Activated naive CD4-positive, alpha-beta T cell treated with anti-CD3 and anti-CD28 coated beads, Interleukin-2, amount 50 U/mL, for 16 hours (primary cell): ENCODE measurements around the gene KCNJ6.
"Not testable (repeated sequence)": the region's sequence is repeated elsewhere in the genome, so short reads cannot be mapped to it uniquely, and the experiment has no call there.

Experiments used
- DNase-seq: peaks from one replicate; pipeline ENCODE4 v3.0.0-alpha.2; 2020

Gene KCNJ6

DNA sequence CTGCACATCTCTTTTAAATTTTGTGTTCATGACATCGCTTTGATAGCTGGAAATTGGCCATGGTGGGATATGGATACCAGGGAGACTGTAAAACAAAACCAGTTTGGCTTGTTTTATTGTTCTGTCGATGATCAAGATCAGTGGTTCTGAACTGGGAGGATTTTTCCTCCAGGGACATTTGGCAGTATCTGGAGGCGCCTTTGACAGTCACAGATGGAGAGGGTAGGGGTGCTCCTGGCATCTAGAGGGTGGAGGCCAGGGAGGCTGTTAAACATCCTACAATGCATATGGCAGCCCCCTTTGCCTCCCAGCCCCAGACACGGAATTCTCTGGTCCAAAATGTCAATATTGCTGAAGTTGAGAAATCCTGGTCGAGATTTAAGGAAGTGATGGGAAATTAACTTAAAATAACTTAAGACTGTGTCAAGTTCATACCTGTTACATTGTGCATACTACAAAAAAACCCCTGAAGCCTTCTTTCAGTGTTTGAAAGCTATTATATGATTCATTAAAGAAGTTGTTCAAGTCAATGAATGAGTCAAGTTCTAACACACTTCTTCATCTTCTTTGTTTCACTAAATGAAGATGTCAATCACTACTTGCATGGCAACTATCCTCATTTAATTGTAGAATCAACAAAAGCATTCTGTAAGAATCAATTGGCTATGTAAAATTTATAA lies 150.9 kb downstream of the KCNJ6 start:
- DNase-seq, result no peak

DNA sequence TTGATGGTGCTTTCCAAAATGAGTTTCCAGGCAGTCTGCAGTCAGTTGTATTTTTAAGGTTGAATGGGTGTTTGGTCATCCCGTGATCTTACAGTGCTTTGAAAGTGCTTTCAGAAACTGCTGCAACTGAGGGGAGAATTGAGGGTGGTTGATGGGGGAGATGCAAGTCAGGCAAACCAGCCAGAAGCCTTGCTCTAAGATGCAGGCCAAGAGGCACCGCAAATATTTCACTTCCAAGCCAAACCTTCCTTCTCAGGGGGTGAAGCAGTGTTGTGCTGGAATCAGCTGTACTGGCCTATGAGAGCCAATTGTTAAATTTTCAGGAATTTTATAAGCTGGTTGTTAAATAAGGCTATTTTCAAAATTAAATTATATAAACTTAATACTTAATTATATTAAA lies 151.6 kb downstream of the KCNJ6 start:
- DNase-seq, result no peak

DNA sequence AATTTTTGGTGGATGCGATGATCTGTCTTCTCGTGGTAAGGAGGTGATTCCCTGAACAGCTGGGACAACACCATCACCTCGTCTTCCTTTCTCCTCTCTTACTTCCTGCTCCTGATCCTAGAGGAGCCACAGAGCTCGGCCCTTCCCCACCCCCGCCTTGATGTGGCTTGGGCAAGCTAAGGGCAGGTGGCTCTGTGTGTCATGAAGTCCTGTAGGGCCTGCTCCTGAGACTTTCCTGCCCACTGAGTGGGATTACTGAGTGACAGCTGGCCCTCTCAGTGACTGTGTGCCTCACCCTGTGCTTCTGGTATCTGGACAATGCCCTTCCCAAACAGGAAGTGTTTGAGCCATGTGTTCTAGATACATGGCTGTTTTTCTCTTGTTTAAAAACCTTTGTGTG lies 153.0 kb downstream of the KCNJ6 start:
- no peak for DNase-seq

DNA sequence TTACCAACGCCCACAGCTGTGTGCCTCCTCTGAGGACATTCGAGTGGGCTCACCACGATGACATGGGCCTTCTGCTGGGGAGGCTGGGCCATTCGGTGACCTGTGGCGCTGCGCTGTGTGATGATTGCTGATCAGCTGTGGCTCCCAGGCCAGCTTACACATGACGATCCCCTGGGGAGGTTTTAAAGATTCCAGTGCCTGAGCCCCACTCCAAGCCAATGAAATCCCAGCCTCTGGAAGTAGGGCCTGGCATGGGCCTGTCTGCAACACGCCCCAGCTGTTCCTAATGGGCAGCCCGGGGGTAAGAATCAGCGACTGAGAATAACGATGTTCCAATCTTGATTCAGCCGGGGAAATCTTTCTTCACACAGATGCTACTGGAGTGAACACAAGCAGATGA lies 153.7 kb downstream of the KCNJ6 start:
- no peak for DNase-seq

GRCh38 chr21:37761406-37761805 lies 154.9 kb downstream of the KCNJ6 start:
- not testable (repeated sequence) for DNase-seq

DNA sequence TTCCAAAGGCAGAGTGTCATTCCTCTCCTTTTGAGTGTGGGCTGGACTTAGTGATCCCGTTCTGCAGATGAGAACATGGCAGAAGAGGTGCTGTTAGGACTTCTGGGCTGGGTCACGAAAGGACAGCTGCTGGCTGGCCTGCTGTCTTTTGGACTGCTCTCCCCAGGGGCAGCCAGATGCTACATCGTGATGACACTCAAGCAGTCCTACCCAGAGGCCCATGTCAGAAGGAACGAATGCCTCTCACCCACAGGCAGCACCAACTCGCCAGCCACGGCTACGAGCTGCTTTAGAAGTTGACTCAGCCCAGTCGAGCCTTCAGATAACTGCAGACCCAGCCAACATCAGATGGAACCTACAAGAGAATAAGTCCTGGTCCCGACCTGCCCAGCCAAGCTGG lies 156.5 kb downstream of the KCNJ6 start:
- no peak for DNase-seq

DNA sequence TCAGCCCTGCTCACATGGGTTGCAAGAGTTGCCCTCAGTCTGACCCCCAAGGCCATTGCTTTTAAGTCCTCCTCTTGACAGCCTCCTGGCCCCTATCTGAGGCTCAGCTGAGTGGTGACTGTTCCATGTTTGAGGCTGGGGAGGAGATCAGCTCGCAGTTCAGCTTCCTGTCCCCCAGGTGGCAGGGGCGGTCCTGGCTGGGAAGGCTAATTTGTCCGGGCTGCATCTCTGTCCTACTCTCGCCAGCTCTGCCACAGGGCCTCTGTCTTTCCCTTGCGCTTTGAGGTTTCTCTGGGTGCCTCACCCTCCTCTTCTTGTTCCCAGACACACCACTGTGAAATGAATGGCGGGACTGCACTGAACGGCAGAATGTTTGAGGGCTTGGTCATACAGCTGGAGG lies 157.3 kb downstream of the KCNJ6 start:
- no peak for DNase-seq

- no peak for DNase-seq
Measured at GRCh38 chr21:37757606-37758376, 158.5 kb downstream of the KCNJ6 start.

DNA sequence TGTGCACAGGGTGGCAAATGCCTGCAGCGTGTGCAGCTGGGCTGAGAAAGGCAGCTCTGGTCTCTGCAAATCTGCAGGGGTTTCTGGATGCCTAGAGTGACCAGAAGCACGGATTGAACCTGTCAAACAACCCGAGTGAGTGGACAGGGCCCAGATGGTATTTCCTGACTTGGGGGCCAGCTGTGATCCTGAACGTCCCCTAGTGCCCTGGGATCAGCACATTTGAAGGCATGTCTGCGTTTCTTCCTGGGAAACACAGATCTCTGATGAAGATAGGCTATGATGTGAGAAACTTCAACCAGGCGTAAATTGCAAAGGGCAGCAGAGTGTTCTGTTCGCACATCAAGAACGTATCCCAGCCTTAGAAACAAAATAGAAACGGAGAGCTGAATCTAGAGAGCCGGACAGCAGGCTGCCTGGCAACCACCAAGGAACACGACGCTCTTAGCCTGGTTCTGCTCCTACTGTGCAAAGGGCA lies 163.1 kb downstream of the KCNJ6 start:
- DNase-seq, result no peak

DNA sequence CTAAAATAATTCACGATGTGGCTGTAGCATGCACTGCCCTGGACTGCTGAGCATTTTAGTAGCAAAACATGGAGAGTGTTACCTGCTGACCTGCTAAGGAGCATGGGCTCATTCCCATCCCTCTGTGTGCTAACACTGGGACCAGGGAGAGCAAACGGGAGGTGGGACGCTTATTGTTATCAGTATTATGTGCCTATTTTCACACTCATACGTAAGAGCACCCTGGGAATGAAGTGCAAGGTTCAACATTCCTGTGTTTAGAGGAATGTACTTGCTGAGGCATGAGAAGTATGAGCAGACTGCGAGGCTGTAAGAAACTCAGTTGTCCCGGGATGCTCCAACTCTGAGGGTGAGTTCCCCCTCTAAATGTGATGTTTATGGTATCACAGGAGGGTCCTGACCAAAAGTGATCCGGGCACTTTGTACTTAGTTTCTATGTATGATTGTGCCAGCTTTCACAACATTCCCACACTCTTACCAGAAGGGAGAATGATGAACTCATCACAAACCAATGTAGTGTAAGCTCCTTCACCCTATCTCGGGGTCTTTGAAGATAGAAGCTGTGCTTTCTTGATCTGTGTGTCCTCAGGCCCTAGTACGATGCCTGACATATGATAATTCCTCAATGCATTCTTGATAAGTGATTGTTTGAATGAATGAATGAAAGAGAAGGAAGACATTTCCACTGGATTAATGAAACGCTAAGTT lies 164.8 kb downstream of the KCNJ6 start:
- no peak for DNase-seq

DNA sequence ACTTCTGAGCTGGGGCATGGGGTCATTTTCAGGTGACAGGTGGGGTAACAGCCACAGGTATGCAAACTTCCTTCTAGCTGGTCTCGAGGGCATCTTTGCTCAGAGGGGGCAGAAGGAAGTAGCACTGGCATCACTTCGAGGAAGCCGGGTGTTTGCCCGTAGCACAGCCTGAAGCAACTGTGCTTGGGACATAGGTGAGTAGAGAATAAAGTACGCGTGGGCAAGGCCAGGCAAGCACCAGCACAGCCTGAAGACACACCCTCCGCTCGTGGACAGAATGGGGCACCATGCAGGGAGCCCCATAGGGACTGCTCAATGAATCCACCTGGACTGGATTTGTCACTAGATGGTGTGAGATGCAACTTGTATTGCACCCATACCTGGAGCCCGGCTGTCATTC lies 167.1 kb downstream of the KCNJ6 start:
- DNase-seq, result no peak

GRCh38 chr21:37748351-37748750 lies 167.9 kb downstream of the KCNJ6 start:
- DNase-seq, result no peak

DNA sequence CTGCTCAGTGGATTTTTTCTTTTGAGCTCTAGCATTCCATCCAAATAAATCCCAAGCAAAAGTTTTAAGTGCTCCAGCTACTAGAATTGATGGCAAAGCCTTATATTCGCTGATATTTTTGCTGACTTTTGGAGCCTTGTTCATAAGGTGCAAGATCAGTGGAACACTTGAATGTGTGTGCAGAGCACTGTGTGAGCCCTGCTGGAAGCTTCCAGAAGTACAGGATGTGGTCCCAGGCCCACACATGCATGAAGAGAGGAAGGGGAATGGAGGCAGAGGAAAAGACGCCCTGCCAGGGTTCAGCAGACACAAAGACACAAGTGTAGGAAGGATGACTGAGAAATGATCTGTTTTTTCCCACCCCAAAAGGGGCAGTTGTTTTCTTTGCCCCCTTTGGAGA lies 169.4 kb downstream of the KCNJ6 start:
- no peak for DNase-seq

- no peak for DNase-seq
Measured at GRCh38 chr21:37744551-37744950, 171.7 kb downstream of the KCNJ6 start.

- no peak for DNase-seq
Measured at GRCh38 chr21:37742532-37742931, 173.7 kb downstream of the KCNJ6 start.

- no peak for DNase-seq
Measured at GRCh38 chr21:37742115-37742514, 174.1 kb downstream of the KCNJ6 start.

GRCh38 chr21:37737996-37738395 lies 178.3 kb downstream of the KCNJ6 start:
- no peak for DNase-seq

GRCh38 chr21:37737507-37737906 lies 178.8 kb downstream of the KCNJ6 start:
- no peak for DNase-seq

DNA sequence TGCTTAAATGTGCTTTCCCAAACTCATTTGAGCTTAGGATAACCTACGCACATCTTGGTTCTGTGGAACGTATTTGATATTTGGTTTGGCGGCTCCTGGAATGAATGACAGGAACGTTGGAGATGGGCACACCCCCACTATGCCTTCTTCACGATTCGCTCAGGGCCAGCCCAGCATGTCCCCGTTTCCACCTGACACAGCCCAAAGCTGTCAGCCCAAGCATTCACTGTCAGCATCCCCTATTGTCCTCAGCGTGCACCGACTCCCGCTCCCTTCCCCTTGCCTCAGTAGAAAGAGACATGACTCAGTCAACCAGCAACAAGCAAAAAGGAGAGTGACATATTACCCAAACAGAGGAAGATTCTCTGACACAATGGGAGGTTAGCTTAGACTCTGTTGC lies 181.4 kb downstream of the KCNJ6 start:
- DNase-seq, result no peak

DNA sequence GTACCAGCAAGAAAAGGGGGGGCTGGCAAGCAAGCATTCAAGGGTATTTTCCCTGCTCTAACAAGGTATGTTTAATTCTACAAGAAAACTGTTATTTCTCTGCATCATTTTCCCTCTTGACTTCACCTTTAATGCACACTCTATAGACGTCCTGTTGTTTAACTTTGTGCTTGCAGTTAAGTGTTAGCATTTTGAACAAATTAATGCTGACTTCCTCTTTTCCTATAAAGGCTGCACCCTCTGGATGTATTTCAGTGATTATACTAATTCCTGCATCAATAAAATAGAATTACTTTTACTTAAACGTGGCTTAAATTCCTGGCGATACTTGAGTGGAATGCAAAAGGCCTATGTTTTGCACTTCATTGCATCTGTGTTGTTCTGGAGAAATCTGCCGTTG lies 183.3 kb downstream of the KCNJ6 start:
- no peak for DNase-seq

DNA sequence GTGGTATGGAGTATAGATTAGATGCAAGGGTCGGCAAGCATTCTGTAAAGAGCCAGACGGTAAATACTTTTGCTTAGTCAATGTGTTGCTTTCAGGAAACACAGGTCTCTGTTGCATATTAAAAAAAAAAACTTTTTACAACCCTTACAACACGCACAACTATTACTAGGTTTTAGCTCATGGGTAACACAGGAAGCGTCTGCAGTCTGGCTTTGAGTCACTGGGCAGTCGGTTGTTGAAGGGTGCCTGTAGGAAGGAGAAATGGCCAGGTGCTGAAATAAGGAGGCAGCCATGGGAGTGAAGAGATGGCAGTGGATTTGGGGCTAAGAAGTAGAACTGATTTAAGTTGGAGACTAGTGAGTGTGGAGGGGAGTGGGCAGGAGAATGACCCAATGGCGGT lies 192.1 kb downstream of the KCNJ6 start:
- DNase-seq, result no peak

DNA sequence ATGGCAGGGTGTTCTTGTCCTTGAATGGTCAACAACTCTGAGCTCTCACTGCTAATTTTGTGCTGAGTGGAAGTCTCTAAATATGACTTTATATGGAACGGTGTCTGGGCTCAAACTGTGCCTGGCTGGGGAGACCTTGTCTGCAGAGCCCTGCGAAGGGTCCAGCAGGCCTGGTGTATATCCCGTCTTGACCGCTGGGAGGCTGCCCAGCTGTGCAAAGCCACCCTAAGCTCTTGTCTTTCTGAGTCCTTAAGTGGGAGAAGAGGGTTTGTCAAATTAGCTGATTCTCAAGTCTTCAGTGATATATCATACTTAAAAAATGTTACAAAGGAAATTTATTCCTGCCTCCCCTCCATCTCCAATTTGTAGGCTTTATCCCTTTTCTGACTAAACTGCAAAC lies 198.7 kb downstream of the KCNJ6 start:
- no peak for DNase-seq

GRCh38 chr21:37712569-37712934 lies 203.7 kb downstream of the KCNJ6 start:
- not testable (repeated sequence) for DNase-seq
